ENCODE measurements around the gene CD52. TPM values are rescaled to one million over a fixed set of nuclear protein-coding genes. Genes with fewer than 3 reads are reported as not detected.

Gene CD52
- polyA plus RNA-seq, 3 donors, result 851 to 4,047 (median 2,617) TPM

GRCh38 chr1:26283871-26284596, 33.7 kb upstream of the CD52 start:
- H3K27me3 ChIP-seq (ENCODE audit: control insufficient read depth in 2 of 2, insufficient read depth in 2 of 2, low read length in 2 of 2), result no peaks in the 10 kb centered on the region
- H4K20me1 ChIP-seq (ENCODE audit: insufficient read depth, low read length), result peaks cover 41% of the 10 kb centered on the region
- peak overlapping the region; percentile 96 to 100 (median 100) for H3K27ac Mint-ChIP-seq
- H3K36me3 ChIP-seq (replicated peaks in 1 of 2; ENCODE audit: control insufficient read depth in 1 of 2, insufficient read depth in 2 of 2, low read length in 2 of 2), result peaks cover 38 to 41% of the 10 kb centered on the region in 2 donors
- H3K79me2 ChIP-seq (ENCODE audit: insufficient read depth, low read length), result peaks cover 81% of the 10 kb centered on the region
- no peaks in the 10 kb centered on the region for H3K9me3 ChIP-seq (replicated peaks in 1 of 2; ENCODE audit: control insufficient read depth in 1 of 2, insufficient read depth in 1 of 2, low read length in 2 of 2)
- peak overlapping the region; percentile 70 for H3K9ac ChIP-seq (ENCODE audit: insufficient read depth, low read length, poor library complexity, severe bottlenecking)
- H3K27me3 Mint-ChIP-seq (ENCODE audit: low read depth in 3 of 3), result peaks cover 0 to 9% (median 4%) of the 10 kb centered on the region in 3 donors
- DNase-seq, result peak in 1 of 3 donors; percentile 13
- H3K4me2 ChIP-seq (replicated peaks; ENCODE audit: extremely low read depth, low read length, poor library complexity, severe bottlenecking), result peak overlapping the region; percentile 92
- H3K4me1 ChIP-seq (ENCODE audit: control insufficient read depth in 1 of 2, insufficient read depth in 2 of 2, low read length in 2 of 2), result peaks cover 93 to 94% of the 10 kb centered on the region in 2 donors
- peaks cover 47 to 58% of the 10 kb centered on the region in 2 donors for H3K36me3 Mint-ChIP-seq
- H3K27ac ChIP-seq (ENCODE audit: low read depth in 1 of 2, low read length in 2 of 2), result peak overlapping the region; percentile 99 to 100
- intact Hi-C loops (cut with micrococcal nuclease), result loop anchor here (1.0 to 2.0 kb wide), 2 partner anchors 8 to 37 kb away; no protein-coding TSS in a partner anchor
- H3K4me1 Mint-ChIP-seq, result peaks cover 88% of the 10 kb centered on the region
- no peaks in the 10 kb centered on the region for H3K9me3 Mint-ChIP-seq
- peak overlapping the region; percentile 70 to 86 for H3K4me3 Mint-ChIP-seq
- peak overlapping the region in 1 of 3 experiments; percentile 41 for H3K4me3 ChIP-seq (replicated peaks in 1 of 3; ENCODE audit: low read depth in 2 of 3, low read length in 3 of 3)
- 88% methylated on average over 9 of the region's 12 CpGs for WGBS (ENCODE audit: insufficient coverage)
- no peak overlapping the region for H2AFZ ChIP-seq (ENCODE audit: insufficient read depth, low read depth, low read length, poor library complexity, severe bottlenecking)
- TF ChIP-seq CTCF (IDR thresholded peaks at IDR 0.05), result no peak

- Histone ChIP-seq H4K20me1 (ENCODE audit: insufficient read depth, low read length) (peaks cover 41% of the 10 kb centered on the region), H2AFZ (ENCODE audit: insufficient read depth, low read depth, low read length, poor library complexity, severe bottlenecking) (no peak overlapping the region), H3K9me3 (replicated peaks in 1 of 2; ENCODE audit: control insufficient read depth in 1 of 2, insufficient read depth in 1 of 2, low read length in 2 of 2) (no peaks in the 10 kb centered on the region), H3K4me3 (replicated peaks in 1 of 3; ENCODE audit: low read depth in 2 of 3, low read length in 3 of 3) (peak overlapping the region in 1 of 3 experiments; percentile 41), H3K79me2 (ENCODE audit: insufficient read depth, low read length) (peaks cover 74% of the 10 kb centered on the region), H3K27me3 (ENCODE audit: control insufficient read depth in 2 of 2, insufficient read depth in 2 of 2, low read length in 2 of 2) (no peaks in the 10 kb centered on the region), H3K4me1 (ENCODE audit: control insufficient read depth in 1 of 2, insufficient read depth in 2 of 2, low read length in 2 of 2) (peaks cover 94 to 95% of the 10 kb centered on the region in 2 donors), H3K36me3 (replicated peaks in 1 of 2; ENCODE audit: control insufficient read depth in 1 of 2, insufficient read depth in 2 of 2, low read length in 2 of 2) (peaks cover 38 to 41% of the 10 kb centered on the region in 2 donors), H3K9ac (ENCODE audit: insufficient read depth, low read length, poor library complexity, severe bottlenecking) (peak overlapping the region; percentile 70), H3K27ac (ENCODE audit: low read depth in 1 of 2, low read length in 2 of 2) (peak overlapping the region; percentile 99 to 100), H3K4me2 (replicated peaks; ENCODE audit: extremely low read depth, low read length, poor library complexity, severe bottlenecking) (peak overlapping the region; percentile 41)
- DNase-seq, result peak; percentile 96 to 99 (median 98)
- peaks cover 0 to 9% (median 4%) of the 10 kb centered on the region in 3 donors for H3K27me3 Mint-ChIP-seq (ENCODE audit: low read depth in 3 of 3)
- intact Hi-C loops (cut with micrococcal nuclease), result loop anchor here (1.0 to 2.0 kb wide), 2 partner anchors 8 to 36 kb away; no protein-coding TSS in a partner anchor
- peak overlapping the region; percentile 70 to 86 for H3K4me3 Mint-ChIP-seq
- TF ChIP-seq CTCF (IDR thresholded peaks at IDR 0.05), result peak; percentile 87
- peaks cover 47 to 58% of the 10 kb centered on the region in 2 donors for H3K36me3 Mint-ChIP-seq
- peak overlapping the region; percentile 96 to 100 (median 100) for H3K27ac Mint-ChIP-seq
- peaks cover 90% of the 10 kb centered on the region for H3K4me1 Mint-ChIP-seq
- no peaks in the 10 kb centered on the region for H3K9me3 Mint-ChIP-seq
- WGBS (ENCODE audit: insufficient coverage), result 8% methylated on average over 14 of the region's 22 CpGs
These were observed 33.0 kb upstream of the CD52 start for GRCh38 chr1:26284597-26285347.

Data from CD14-positive monocyte (primary cell).